NCI-H2227 (cell line): ENCODE results near the gene SYNJ1.

Experiments
- DNase-seq: peaks from one replicate; lab custom pipeline; 2025; ENCODE audit not compliant: unreplicated experiment; lab: John Stamatoyannopoulos, UW

SYNJ1 gene

DNA sequence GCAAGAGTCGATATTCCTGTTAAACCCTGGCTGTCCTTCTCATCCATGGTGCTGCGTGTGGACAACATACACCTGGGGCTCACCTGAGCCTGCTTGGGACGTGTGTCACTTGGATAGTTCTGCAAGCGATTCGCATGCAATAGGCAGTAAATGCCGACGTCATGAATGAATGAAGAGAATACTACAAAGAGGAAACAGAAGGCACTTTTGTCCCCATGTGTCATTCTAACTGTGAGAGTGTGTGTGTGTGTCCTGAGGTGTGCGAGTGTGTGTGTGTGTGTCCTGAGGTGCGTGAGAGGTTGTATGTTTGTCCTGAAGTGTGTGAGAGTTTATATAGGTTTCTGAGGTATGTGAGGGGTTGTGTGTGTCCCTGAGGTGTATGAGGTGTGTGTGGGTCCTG, 141.8 kb downstream of the SYNJ1 start:
- DNase-seq, result no peak

DNA sequence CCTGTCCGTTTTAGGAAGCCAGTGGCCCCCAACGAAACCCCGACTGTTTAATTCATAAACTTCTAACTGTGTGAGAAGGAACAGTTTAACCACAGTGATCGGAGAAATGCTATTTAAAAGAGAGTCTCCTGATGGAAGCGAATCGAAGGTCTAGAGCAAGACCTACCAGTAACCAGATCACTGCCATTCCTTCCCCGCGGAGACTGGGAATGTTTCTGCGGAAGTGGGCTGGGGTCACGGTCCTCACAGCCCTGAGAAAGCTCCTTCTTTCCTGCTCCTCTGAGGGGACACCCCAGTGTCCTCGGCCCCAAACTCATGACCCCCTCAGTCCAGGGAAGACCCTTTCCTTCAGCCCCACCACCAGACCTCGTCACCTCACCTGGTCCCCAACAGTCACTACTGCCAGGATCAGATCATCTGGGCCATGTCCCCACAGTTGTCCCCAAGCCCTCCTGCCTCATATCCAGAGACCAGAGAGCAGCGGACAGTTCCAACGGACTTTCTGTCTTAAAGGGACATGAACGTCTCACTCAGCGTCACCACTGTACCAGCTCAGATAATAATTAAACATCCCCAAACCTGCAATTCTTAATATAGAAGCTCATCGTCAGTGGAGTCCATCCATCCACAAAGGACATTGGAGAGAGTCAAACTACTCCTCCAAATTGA, 142.6 kb downstream of the SYNJ1 start, which contains the start of gene TCP10L:
TSS of gene TCP10L (minus strand) at position 482 of the 669 bp plus-strand sequence. CDS start 1,219 bp downstream, outside the sequence.
- no peak for DNase-seq

DNA sequence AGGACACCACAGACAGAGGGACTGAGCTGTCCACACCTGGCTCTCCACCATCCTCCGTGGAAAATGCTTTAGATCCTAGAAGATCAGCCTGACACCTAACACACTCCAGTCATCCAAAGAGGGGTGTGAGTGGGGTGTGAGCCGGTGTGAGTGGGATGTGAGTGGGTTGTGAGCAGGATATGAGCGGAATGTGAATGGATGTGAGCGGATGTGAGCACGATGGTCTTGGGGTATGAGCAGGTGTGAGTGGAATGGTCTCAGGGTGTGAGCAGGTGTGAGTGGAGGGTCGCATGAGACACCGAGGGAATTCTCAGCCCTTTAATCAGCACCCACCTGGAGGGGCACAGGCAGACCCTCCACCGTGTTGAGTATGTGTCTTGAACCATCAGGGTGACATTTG, 143.3 kb downstream of the SYNJ1 start:
- DNase-seq, result no peak

DNA sequence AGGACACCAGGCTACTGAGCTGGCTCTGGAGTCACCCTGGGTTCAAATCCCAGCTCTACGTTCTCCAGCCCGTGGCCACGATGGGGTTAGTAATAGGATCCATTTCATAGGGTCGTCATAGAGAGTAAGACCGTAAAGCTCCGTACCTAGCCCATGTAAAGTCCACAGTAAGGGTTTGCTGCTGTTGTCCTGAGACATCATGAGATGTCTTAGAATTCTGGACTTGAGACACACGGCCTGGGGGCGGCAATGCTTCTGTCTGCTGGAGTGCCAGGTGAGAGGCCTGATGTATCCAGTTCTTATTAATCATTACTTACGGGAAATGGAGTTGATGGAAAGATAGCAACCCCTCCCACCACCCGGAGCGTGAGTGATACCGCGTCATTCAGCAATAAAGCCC, 146.1 kb downstream of the SYNJ1 start:
- no peak for DNase-seq

DNA sequence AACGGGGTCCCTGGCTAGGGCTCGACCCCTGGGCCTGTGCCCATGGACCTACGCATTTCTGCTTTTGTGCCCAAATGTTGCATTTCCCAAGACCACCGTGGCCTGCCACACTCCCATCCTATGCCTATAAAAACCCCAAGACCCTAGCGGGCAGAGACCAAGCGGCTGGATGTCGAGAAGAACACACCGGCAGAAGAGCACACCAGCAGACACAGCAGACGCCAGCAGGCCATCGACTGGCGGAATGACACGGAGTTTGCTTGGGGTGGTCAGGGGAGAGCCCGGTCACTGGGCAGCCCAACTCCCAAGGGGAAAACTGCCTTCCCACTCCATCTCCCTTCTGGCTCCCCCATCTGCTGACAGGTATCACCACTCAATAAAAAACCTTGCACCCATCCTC, 146.9 kb downstream of the SYNJ1 start:
- DNase-seq, result no peak
